AG09319 (cell line): ENCODE data around the gene TNS4.

Experiments
- DNase-seq: peaks from one replicate; pipeline ENCODE4 v3.0.0-alpha.2; 2010; ENCODE audit warnings: low read depth; ENCODE audit errors: extremely low read depth
- CTCF ChIP-seq: IDR thresholded peaks from 2 replicates; pipeline ENCODE4 v1.5.1; 2011; ENCODE audit warnings: low read depth, mild to moderate bottlenecking, inconsistent platforms, low read length, moderate library complexity

The TNS4 gene

DNA sequence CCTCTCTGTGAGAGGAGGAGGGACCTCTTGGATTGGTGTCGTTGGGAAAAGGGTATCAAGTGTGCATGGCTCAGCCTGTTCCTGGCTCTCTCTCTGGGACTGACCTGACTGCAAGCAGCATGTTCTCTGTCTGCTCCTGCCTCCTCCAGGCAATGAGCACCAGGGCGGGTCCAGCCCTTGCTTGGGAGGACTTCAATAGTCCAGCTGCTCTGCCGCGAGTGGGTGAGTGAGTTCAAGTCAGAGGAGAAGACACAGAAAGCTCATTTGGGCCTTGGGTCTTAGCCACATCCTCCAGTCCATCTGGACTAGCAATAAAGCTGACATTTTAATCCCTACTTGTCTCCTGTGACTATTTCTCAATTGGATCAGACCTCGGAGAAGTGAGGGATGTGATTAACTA is 25.2 kb upstream of the TNS4 start:
- DNase-seq: no peak
- peak; percentile 31 for TF ChIP-seq CTCF

GRCh38 chr17:40525294-40525693 is 23.9 kb upstream of the TNS4 start:
- DNase-seq: no peak
- TF ChIP-seq CTCF: no peak

- no peak for DNase-seq
- TF ChIP-seq CTCF: no peak
Observed at GRCh38 chr17:40524243-40524965, 23.0 kb upstream of the TNS4 start.

- no peak for DNase-seq
Observed at GRCh38 chr17:40522961-40523310, 21.5 kb upstream of the TNS4 start.

GRCh38 chr17:40522250-40522960 is 21.0 kb upstream of the TNS4 start:
- no peak for DNase-seq
- no peak for TF ChIP-seq CTCF

More at GRCh38 chr17:40522961-40523310, 21.5 kb upstream of the TNS4 start:
- TF ChIP-seq CTCF: no peak

DNA sequence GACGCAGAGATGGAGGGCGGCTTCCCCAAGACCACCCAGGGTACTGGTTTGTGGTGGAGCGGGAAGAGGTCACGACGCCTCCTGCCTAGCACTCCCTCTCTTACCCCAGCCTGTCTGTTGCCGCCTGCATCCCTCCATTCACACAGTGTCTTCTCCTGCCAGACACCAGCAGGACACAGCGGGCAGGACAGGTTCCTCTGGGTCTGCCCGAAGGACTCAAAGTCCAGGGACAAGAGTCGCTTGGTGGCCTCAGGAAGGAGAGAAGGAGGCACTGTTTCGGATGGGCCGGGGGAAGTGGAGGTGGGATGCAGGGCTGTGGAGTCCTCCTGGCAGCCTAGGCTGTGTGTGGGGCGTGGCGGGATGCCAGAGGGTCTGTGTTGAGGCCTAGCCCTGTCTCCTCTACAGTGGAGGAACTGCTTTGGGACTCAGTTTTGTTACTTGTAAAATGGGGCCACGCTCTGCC is 19.6 kb upstream of the TNS4 start:
- no peak for TF ChIP-seq CTCF
- no peak for DNase-seq

- no peak for TF ChIP-seq CTCF
- DNase-seq: no peak
Observed at GRCh38 chr17:40519089-40519775, 17.8 kb upstream of the TNS4 start.
